Stimulated activated CD8-positive, alpha-beta memory T cell treated with anti-CD3 and anti-CD28 coated beads, Interleukin-7, amount 100 ng/mL, for 48 hours (primary cell): ENCODE measurements around the gene CMTM1.
"Not testable (repeated sequence)": the region's sequence is repeated elsewhere in the genome, so short reads cannot be mapped to it uniquely, and the experiment has no call there.

ENCODE experiments used
- DNase-seq, 2 donors: peaks; one replicate each; pipeline ENCODE4 v3.0.0-alpha.2; 2020; ENCODE audit warnings: low read depth in 1 of 2; ENCODE audit errors: extremely low read depth in 1 of 2

CMTM1 gene

DNA sequence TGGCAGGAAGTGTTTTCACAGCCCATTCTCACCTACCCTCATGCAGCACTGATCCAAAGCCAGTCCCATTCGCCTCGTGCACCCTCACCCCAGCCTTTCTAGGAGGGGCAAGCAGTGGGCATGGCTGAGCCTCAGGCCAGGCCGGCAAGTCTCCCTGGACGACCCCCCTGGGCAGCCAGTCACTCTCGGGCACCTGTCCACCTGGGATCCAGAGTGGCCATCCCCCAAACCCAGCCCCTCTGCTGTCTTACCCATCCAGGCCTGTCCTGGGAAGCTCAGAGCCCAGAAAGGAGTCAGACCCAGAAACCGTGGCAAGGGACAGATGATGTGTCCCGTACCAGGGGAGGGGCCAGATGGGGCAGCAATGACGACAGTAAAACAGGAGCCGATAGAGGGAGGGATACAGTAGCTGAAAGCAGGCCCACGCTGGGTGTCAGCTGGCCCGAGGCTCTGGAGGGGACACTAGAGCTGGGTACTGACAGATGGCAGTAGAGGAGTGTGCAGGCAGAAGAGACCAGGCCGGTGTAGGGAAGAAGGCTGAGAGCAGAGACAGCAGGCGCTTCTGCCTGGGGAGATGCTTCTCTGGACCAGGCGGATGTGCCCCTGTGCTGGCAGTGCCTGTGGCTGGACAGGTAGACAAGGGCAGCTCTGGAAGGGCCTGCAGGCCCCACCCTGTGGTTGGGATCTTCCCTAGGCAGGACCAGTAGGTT lies 44.0 kb downstream of the CMTM1 start:
- no peak for DNase-seq

DNA sequence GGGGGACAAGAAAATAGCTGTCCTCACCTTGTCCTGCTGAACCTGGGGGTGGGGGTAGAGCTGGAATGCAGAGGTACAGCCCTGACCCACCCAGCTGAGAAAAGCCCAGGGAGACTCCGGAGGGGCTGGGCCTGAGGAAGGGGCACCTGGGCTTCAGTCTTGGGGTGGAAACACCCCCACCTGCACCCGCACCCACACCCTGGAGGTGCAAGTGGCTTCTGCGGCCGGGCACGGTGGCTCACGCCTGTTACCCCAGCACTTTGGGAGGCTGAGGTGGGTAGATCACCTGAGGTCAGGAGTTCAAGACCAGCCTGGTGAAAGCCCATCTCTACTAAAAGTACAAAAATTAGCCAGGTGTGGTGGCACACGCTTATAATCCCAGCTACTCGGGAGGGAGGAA lies 45.7 kb downstream of the CMTM1 start:
- DNase-seq = not testable (repeated sequence)

DNA sequence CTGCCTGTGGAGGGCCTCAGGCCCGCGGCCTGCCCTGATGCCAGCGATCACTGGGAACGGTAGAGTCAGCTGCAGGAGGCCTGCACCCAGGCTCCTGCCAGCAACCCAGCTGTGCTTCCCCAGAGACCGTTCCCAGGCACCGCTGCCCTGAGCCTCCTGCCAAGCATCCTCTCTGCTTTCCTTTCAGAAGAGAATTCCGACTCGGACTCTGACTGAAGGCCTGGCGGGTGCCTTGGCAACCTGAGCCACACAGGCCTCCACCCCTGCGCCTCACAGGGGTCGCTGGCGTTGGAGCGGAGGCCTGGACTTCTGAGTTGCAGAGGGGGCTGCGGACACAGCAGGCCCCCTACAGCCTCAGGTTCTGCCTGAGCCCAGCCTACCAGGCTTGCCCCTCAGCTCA lies 46.2 kb downstream of the CMTM1 start:
- DNase-seq = no peak

DNA sequence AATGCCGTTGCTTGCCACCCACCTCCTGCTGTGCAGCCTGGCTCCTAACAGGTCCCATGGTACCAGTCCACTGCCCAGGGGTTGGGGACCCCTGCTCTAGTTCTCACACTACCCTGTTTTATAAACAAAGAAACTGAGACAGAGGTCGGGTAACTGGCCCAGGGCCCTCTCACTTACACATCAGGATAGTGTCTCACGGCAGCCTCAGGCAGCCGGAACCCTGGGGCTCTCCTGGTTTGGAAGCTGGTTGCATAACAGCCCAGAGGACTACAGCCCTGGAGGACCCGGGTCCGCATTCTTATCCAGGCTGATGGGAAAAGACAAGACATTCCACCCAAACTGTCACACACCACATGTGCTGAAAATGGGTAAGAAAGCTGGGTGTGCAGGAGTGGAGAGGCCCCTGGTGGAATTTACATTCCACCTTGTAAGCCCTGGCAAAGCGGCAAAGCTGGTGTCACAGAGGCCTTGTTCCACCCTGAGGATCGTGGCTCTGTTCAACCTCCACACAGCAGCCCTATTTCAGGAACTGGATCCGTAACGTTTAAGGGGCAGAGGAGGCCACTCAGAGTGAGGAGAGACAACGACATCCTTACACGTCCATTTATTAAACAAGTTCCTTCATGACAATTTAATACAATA lies 48.0 kb downstream of the CMTM1 start:
- no peak for DNase-seq

DNA sequence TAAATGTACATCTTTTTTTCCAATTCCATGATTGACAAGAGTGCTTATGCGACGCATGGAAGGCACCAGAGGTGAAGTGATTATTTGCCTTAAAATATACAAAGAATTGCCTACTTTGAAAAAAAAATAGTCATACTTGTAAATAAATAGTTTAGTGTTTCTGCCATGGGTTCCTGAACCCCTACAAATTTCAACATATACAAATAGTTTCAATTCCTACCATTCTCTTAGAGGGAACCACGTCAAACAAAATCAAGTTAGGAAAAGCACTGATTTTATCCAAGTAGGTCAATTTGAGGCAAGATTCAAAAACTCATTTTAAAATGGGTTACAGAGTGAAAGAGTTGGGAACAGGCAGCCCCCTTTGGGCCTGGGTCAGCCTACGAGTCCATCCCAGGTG lies 49.9 kb downstream of the CMTM1 start:
- DNase-seq = no peak

DNA sequence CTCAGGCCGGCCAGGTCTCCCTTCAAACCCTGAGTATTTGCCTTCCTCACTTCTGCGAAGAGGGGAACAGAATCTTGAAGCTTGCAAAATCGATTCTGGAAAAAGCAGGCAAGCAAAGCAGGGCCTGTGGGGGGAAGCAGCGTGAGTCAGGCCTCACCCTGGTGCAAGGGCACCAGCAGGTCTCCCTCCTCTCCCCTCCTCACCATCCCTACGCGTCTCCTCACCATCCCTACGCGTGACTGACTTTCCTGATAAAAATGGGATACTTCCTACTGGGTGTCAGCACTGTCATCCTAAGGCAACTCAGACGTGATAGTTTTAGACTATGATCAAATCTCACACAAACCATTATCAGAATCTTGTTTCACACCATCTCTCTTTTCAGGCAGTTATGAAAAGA lies 50.4 kb downstream of the CMTM1 start:
- no peak for DNase-seq

DNA sequence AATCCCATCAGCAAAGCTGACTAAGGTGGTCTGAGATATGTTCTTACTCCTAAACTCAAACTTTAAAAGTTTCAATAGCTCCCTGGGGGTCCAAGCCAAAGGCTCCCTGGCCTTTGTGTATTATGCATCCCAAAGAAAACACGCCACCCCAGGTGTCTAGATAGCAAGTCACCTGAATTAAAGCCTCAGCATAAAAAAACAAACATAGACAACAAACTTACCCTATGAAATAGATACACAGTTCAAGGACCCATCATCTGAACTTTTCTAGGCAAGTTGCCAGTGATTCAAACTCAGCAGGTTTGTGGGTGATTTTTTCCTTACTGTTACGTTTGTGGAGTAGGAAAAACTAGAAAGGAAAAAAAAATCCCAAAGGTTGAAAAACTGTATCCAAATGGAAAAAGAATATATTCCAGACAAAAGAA lies 50.8 kb downstream of the CMTM1 start:
- DNase-seq = no peak

DNA sequence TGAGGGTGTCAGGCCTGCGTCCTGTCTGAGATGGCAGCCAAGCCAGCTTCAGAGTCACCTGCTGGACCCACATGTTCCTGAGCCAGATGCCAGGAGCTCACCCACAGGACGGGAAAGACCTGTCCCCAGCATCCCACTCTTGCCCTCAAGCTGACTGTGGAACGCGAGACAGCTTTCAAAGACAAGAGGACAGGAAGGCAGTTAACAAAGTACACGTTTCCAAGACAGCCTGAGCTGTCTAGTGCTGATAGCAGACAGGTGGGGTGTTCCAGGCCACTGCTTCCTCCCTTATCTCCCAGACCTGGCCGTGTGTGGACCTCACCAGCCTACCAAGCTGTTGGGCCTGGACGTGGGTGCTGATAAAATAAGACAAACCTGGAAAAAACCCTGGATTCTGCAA lies 51.5 kb downstream of the CMTM1 start:
- DNase-seq = no peak

DNA sequence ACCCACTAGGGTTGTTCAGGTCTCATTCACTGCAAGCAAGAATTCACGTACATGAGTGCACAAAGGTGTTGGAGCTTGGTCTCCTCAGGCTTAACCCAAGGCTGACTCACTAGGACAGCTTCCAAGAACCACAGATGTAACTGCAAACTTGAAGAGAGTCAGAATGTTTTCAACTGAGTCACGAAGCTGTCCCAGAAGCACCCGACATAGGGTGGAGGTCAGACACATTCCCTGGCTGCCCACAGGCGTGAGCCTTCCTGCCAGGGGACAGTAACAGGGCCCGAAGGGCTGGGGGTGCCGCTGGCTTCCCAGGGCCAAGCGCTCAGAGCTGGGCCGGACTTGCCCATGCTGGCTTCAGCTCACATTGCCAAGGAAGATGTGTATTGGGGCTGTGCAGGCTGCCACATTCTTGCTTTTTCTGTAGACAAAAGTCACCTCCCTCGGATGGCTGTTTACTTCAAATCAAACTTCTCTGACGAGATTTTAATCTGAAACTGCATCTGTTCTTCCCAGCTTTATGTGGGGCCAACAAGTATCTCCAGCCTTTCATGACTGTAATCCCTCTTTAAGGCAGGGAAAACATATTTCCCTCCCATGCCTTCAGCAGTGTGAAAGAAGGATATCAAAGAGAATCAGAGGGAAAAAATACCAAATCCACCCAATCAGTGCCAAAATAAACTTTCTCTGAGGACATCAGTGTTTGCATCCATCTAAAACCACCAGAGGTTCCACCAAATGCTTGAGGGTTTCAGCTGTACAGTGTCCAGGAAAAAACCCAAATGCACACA lies 52.5 kb downstream of the CMTM1 start:
- no peak for DNase-seq

DNA sequence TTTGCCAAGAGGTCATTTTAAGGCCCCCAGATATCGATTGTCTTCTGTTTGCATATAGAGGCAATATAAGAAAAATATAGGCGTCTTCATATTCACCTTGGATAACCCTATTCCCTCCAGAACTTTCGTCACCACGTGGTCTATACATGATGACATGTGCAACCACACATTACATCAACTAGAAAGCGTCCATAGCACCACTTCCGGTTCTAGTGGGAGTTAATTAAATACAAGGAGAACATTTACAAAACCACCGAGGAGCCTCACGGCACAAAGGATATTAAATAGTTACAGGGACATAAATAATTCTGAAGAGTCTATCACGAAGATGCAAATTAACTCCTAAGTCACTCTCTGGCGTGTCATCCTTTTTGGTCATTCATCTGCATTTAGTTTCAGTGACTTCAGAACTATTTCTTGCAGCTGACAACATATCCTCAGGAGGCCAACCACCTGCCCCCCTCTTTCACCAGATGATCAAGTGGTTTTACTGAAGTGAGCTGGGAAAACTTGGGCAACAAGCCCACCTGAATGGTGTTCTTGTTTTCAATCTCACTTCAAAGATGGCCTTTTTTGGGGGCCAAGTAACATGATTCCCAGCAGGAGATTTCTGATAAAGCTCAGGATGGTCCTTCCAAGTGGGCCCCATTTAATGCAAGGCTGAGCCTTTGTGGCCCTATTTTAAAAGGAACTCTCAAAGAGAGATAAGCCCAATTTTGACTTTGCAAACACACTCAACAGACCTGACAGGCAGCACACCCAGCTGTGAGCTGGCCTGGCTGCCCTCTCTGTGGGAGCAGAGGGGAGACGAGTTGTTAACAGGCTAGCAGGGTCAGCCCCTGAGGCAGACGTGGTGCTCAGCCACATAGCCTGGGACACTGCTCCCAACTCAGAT lies 53.5 kb downstream of the CMTM1 start:
- DNase-seq = no peak

DNA sequence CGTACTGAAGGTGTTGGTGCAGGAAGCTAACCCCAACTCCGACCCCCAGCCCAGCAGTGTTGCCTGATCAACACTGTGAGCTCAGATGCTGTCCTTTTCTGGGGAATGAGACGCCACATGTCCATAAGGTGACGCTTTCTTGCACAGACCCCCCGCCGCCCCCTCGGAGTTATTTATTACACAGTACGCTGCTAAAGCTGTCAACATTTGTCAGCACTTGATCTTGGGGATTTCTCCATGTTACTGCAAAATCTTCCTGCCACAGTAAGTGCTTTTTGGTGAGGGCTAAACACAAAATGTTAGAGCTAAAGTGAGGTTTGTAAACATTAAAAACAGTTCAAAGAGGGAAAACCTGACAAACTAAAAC lies 54.2 kb downstream of the CMTM1 start:
- DNase-seq = no peak

DNA sequence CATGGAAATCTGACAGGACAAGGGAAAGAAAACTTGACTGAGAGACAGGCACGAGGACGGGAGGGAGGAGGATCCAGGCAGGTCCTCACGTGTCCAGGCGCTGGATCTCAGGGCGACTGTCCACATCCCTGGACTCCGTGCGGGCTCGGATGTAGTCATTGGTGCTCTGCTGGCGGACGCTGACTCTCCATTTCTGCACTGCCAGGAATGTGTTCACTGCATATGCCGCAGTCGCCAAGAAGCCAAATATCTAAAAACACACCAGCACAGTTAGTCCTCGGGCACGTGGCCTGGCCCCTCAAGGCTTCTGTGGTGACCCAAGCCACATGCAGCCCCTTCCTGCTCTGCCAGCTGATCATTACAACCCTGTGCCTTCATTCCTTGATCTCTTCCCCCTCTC lies 55.7 kb downstream of the CMTM1 start:
- no peak for DNase-seq

DNA sequence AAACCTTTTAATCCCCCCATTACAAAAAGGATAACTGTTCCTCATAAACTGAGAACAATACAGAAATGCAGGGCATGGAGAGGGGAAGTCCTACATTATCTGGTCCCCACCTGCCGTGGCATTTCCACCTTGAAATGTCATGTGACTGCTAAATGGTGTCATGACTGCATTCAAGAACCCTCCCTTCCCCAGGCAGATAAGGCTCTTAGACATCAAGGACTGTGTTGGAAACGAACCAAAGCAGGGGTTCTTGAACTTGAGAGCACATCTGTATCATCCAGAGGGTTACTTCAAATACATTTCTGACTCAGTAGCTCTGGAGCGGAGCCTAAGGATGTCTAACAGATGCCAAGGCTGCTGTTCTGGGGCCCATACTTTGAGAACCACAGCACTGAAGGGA lies 56.6 kb downstream of the CMTM1 start:
- no peak for DNase-seq

DNA sequence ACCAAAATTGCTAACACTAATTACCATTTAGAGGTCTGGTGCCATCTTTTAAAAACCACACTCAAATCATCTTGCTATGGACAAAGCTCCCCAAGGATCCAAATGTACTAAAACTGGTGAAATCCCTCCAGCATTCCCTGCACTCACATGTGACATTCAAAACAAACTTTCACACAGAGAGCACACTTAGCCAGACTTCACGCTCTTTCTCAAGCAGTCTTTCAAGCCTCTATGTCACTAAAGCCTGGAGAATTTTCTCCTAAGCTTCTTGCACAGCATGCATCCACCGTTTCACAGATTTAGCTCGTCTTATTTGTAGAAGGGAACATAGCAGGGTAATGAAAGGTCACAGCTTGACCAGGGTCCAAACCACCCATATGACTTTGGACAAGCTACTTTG lies 57.5 kb downstream of the CMTM1 start:
- DNase-seq = no peak

DNA sequence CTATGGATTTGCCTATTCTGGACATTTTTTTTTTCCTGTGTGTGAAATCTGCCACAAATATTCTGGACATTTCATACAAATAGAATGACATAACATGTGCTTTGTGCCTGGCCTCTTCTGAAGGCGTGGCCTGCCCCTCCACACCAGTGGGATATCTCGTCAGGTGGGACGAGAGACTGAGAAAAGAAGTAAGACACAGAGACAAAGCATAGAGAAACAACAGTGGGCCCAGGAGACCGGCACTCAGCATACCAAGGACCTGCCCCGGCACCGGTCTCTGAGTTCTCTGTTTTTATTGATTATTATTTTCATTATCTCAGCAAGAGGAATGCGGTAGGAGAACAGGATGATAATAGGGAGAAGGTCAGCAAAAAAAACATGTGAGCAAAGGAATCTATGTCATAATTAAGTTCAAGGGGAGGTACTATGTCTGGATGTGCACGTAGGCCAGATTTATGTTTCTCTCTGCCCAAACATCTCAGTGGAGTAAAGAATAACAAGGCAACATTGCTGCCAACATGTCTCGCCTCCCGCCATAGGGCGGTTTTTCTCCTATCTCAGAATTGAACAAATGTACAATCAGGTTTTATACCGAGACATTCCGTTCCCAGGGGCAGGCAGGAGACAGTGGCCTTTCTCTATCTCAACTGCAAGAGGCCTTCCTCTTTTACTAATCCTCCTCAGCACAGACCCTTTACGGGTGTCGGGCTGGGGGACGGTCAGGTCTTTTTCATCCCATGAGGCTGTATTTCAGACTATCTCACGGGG lies 61.6 kb downstream of the CMTM1 start:
- DNase-seq = not testable (repeated sequence)
